HG02870 (cell line): ENCODE measurements around the gene TMEM8B.

Experiments used
- ATAC-seq: cut with Tn5 transposase; IDR thresholded peaks from one replicate; pipeline ENCODE4 v1.9.1; 2021; ENCODE audit warnings: mild to moderate bottlenecking, moderate library complexity; ENCODE audit not compliant: unreplicated experiment

The TMEM8B gene

GRCh38 chr9:35829084-35829763 is at the start of gene TMEM8B:
TMEM8B (plus strand) TSS chr9:35829228; CDS start chr9:35829448, 220 bp downstream.
- ATAC-seq = peak; percentile 78

- ATAC-seq = no peak
These were observed 48.0 kb upstream of the TMEM8B start for GRCh38 chr9:35781066-35781465.

- no peak for ATAC-seq
These were observed 45.6 kb upstream of the TMEM8B start for GRCh38 chr9:35783418-35783817.

- no peak for ATAC-seq
These were observed 39.5 kb upstream of the TMEM8B start for GRCh38 chr9:35789541-35789940.

GRCh38 chr9:35790025-35790384 is 39.0 kb upstream of the TMEM8B start:
- ATAC-seq = no peak

GRCh38 chr9:35790385-35791296 is 38.4 kb upstream of the TMEM8B start:
- no peak for ATAC-seq

- ATAC-seq = no peak
These were observed 37.6 kb upstream of the TMEM8B start, which contains the start of gene NPR2 for GRCh38 chr9:35791297-35791921. NPR2 (plus strand) TSS chr9:35791591; CDS start chr9:35792409, 818 bp downstream.

GRCh38 chr9:35792024-35792813 is 36.8 kb upstream of the TMEM8B start:
- ATAC-seq = no peak

GRCh38 chr9:35792826-35793225 is 36.2 kb upstream of the TMEM8B start:
- ATAC-seq = no peak

- ATAC-seq = no peak
These were observed 35.6 kb upstream of the TMEM8B start for GRCh38 chr9:35793461-35793860.

- no peak for ATAC-seq
These were observed 33.3 kb upstream of the TMEM8B start for GRCh38 chr9:35795695-35796094.

GRCh38 chr9:35797311-35798109 is 31.5 kb upstream of the TMEM8B start:
- no peak for ATAC-seq

GRCh38 chr9:35798658-35799374 is 30.2 kb upstream of the TMEM8B start:
- ATAC-seq = peak; percentile 59

- ATAC-seq = no peak
These were observed 28.5 kb upstream of the TMEM8B start for GRCh38 chr9:35800530-35800929.

- ATAC-seq = no peak
These were observed 27.5 kb upstream of the TMEM8B start for GRCh38 chr9:35801328-35802128.

GRCh38 chr9:35806101-35806500 is 22.9 kb upstream of the TMEM8B start:
- no peak for ATAC-seq

- ATAC-seq = no peak
These were observed 20.6 kb upstream of the TMEM8B start for GRCh38 chr9:35808433-35808832.

GRCh38 chr9:35810122-35810521 is 18.9 kb upstream of the TMEM8B start:
- no peak for ATAC-seq
